SKM-1 (cell line): Measurements from ENCODE around the gene GFOD1.

Experiments
- DNase-seq: peaks from one replicate; lab custom pipeline; 2025; ENCODE audit not compliant: unreplicated experiment; lab: John Stamatoyannopoulos, UW

GFOD1 gene

GRCh38 chr6:13487122-13488014, at the start of gene GFOD1:
Gene GFOD1 (minus strand): TSS chr6:13487600. CDS start chr6:13486890, 710 bp downstream.
- peak; percentile 60 for DNase-seq

GRCh38 chr6:13536796-13537526, 49.6 kb upstream of the GFOD1 start:
- DNase-seq = no peak

- no peak for DNase-seq
Observed at GRCh38 chr6:13535306-13535705, 47.9 kb upstream of the GFOD1 start.

- no peak for DNase-seq
Observed at GRCh38 chr6:13534536-13534935, 47.1 kb upstream of the GFOD1 start.

- no peak for DNase-seq
Observed at GRCh38 chr6:13531956-13532355, 44.6 kb upstream of the GFOD1 start.

- no peak for DNase-seq
Observed at GRCh38 chr6:13528777-13529343, 41.5 kb upstream of the GFOD1 start.

- no peak for DNase-seq
Observed at GRCh38 chr6:13528232-13528631, 40.8 kb upstream of the GFOD1 start.

- DNase-seq = no peak
Observed at GRCh38 chr6:13527671-13528056, 40.3 kb upstream of the GFOD1 start.

- DNase-seq = peak; percentile 52
Observed at GRCh38 chr6:13526727-13527670, 39.6 kb upstream of the GFOD1 start.

- DNase-seq = no peak
Observed at GRCh38 chr6:13526357-13526726, 38.9 kb upstream of the GFOD1 start.

- no peak for DNase-seq
Observed at GRCh38 chr6:13524801-13525508, 37.6 kb upstream of the GFOD1 start.

- no peak for DNase-seq
Observed at GRCh38 chr6:13523826-13524622, 36.6 kb upstream of the GFOD1 start.

GRCh38 chr6:13522656-13523055, 35.3 kb upstream of the GFOD1 start:
- no peak for DNase-seq

- no peak for DNase-seq
Observed at GRCh38 chr6:13519839-13520238, 32.4 kb upstream of the GFOD1 start.

- no peak for DNase-seq
Observed at GRCh38 chr6:13517116-13517515, 29.7 kb upstream of the GFOD1 start.

- no peak for DNase-seq
Observed at GRCh38 chr6:13515912-13516311, 28.5 kb upstream of the GFOD1 start.

GRCh38 chr6:13513626-13514502, 26.5 kb upstream of the GFOD1 start:
- peak; percentile 20 for DNase-seq

- DNase-seq = no peak
Observed at GRCh38 chr6:13512900-13513299, 25.5 kb upstream of the GFOD1 start.
